HG03342 (cell line): ENCODE data around the gene FXR2.
"Not testable (repeated sequence)": the region's sequence is repeated elsewhere in the genome, so short reads cannot be mapped to it uniquely, and the experiment has no call there.

Source experiments
- ATAC-seq: cut with Tn5 transposase; IDR thresholded peaks from one replicate; pipeline ENCODE4 v1.9.1; 2021; ENCODE audit warnings: mild to moderate bottlenecking, moderate library complexity; ENCODE audit not compliant: unreplicated experiment

The FXR2 gene

GRCh38 chr17:7629939-7630571 is 15.4 kb upstream of the FXR2 start, which contains the start of gene SHBG:
Gene SHBG, plus strand, starts transcription at chr17:7630135. Its CDS starts 38 bp downstream, at chr17:7630173.
- ATAC-seq, result no peak

- ATAC-seq, result peak; percentile 87
These were observed 12.8 kb upstream of the FXR2 start, which contains the start of gene SAT2 for GRCh38 chr17:7627250-7628121. Gene SAT2, minus strand, starts transcription at chr17:7627821. Its CDS starts 186 bp downstream, at chr17:7627635.

GRCh38 chr17:7626956-7627249 is 12.2 kb upstream of the FXR2 start:
- ATAC-seq, result no peak

GRCh38 chr17:7626307-7626706 is 11.6 kb upstream of the FXR2 start:
- no peak for ATAC-seq

GRCh38 chr17:7625749-7626148 is 11.1 kb upstream of the FXR2 start:
- ATAC-seq, result not testable (repeated sequence)

- ATAC-seq, result no peak
These were observed 9.0 kb upstream of the FXR2 start for GRCh38 chr17:7623661-7624060.

- ATAC-seq, result no peak
These were observed 6.1 kb upstream of the FXR2 start for GRCh38 chr17:7620835-7621234.

GRCh38 chr17:7618608-7619007 is 3.9 kb upstream of the FXR2 start:
- ATAC-seq, result no peak

- no peak for ATAC-seq
These were observed 609 bp upstream of the FXR2 start for GRCh38 chr17:7615265-7615747.

- no peak for ATAC-seq
These were observed 800 bp downstream of the FXR2 start for GRCh38 chr17:7613769-7614424.

- no peak for ATAC-seq
These were observed 2.4 kb downstream of the FXR2 start for GRCh38 chr17:7612294-7612640.

- ATAC-seq, result no peak
These were observed 2.9 kb downstream of the FXR2 start for GRCh38 chr17:7611635-7612293.

- ATAC-seq, result no peak
These were observed 4.1 kb downstream of the FXR2 start for GRCh38 chr17:7610641-7611040.

GRCh38 chr17:7606280-7606679 is 8.4 kb downstream of the FXR2 start:
- no peak for ATAC-seq

- ATAC-seq, result not testable (repeated sequence)
These were observed 17.1 kb downstream of the FXR2 start for GRCh38 chr17:7597561-7597960.

- no peak for ATAC-seq
These were observed 21.4 kb downstream of the FXR2 start for GRCh38 chr17:7593296-7593695.

GRCh38 chr17:7592422-7593021 is 22.2 kb downstream of the FXR2 start:
- ATAC-seq, result no peak

- ATAC-seq, result no peak
These were observed 23.1 kb downstream of the FXR2 start for GRCh38 chr17:7591596-7591995.

- no peak for ATAC-seq
These were observed 24.0 kb downstream of the FXR2 start for GRCh38 chr17:7590743-7591142.

- ATAC-seq, result no peak
These were observed 24.6 kb downstream of the FXR2 start, which contains the start of gene SOX15 for GRCh38 chr17:7589891-7590691. Gene SOX15, minus strand, starts transcription at chr17:7590094. Its CDS starts 418 bp downstream, at chr17:7589676.
